Iris pigment epithelial cell (primary cell): Measurements from ENCODE around the gene QTRT2.

Source experiments
- DNase-seq: peaks from one replicate; pipeline ENCODE4 v3.0.0-alpha.2; 2011; ENCODE audit warnings: low read depth

Gene QTRT2

GRCh38 chr3:114122027-114122709, 65.6 kb downstream of the QTRT2 start:
- DNase-seq = peak; percentile 70

DNA sequence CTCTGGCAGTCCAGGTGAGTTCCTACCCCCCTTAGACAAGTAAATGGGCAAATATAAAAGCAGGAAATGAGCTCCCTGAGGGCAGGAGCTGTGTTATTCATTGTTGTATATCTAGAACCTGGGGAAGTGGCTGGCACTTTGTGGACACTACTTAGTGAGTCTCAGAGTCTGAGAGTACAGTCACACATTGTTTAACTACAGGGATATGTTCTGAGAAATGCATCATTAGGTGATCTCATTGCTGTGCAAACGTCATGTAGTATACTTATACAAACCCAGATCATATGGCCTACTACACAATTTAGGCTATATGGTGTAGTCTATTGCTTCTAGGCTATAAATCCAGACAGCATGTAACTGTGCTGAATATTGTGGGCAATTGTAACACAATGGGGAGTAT, 69.9 kb downstream of the QTRT2 start:
- DNase-seq = no peak

DNA sequence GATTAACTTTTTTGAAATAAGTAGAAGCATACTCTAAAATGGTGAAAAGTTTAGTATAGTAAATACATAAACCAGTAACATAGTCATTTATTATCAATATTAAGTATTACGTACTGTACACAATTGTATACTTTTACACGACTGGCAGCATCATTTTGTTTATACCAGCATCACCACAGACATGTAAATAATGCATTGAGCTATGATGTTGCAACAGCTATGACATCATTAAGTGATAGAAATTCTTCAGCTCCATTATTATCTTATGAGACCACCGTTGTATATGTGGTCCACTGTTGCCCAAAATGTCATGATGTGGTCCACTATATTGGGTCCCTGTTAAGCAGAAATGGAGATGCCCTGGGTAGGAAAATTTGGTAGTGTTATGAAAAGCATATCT, 71.0 kb downstream of the QTRT2 start:
- peak; percentile 47 for DNase-seq

DNA sequence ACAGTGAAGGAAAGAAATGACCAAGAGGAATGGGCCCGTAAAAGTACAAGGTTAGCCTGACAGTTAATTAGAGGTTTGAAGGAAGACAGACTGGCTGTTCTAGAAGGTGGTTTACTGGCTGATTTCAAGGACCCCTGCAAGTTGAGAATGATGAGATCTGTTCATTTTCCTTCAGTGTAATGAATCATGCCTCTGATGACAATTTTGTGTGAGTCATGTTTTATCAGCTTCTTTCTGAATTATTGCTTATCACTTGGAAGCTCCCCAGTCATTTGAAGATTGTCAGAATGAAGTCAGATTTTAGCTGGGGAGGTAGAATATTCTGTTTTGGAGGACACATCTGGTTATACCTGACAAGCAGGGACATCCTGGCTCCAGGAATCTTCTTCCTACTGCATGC, 71.7 kb downstream of the QTRT2 start:
- peak; percentile 67 for DNase-seq

DNA sequence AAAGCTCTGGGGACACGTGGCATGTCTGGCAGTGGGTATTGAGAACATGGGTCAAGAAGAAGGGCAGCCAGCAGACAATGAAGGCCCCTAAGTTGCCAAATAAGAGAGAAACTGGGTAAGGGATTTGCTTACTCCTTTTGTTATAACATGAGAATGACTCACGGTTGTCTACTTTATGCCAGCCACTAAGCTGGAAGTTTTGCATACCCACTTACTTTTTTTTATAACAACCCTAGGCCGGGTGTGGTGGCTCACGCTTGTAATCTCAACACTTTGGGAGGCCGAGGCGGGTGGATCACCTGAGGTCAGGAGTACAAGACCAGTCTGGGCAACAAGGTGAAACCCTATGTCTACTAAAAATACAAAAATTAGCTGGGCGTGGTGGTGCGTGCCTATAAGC, 72.3 kb downstream of the QTRT2 start:
- DNase-seq = no peak

DNA sequence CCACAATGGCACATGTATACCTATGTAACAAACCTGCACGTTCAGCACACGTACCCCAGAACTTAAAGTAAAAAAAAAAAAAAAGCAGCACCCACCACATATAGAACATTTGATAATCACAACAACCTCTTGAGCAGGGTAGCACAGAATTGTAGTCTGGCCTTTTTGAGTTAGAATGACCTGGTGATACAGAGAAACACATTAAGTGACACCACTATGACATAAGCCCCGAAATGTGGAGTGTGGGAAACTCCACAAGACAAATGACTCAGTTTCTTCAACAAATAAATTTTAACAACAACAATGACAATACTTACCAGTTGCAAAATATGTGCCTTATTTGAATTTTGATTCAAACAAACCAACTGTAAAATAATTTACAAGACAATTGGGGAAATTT, 76.0 kb downstream of the QTRT2 start:
- DNase-seq = no peak

- DNase-seq = no peak
Measured at GRCh38 chr3:114133947-114134346, 77.4 kb downstream of the QTRT2 start.
